HEK293T (cell line): ENCODE measurements around the gene CC2D1A.

Source experiments
- ARNT ChIP-seq: fragments of 450-650 bp; IDR thresholded peaks from 2 replicates; pipeline ENCODE4 v1.6.1; 2017; ENCODE audit warnings: mild to moderate bottlenecking
- BHLHE40 ChIP-seq: fragments of 450-650 bp; IDR thresholded peaks from 2 replicates; pipeline ENCODE4 v1.6.1; 2016; ENCODE audit warnings: mild to moderate bottlenecking, moderate library complexity, borderline replicate concordance
- CTBP1 ChIP-seq: fragments of 450-650 bp; IDR thresholded peaks from 2 replicates; pipeline ENCODE4 v1.6.1; 2016; ENCODE audit warnings: borderline replicate concordance
- ELF4 ChIP-seq: fragments of 450-650 bp; IDR thresholded peaks from 2 replicates; pipeline ENCODE4 v1.6.1; 2017; ENCODE audit warnings: antibody characterized with exemption
- FOXA1 ChIP-seq: fragments of 450-650 bp; IDR thresholded peaks from 2 replicates; pipeline ENCODE4 v1.6.1; 2016; ENCODE audit warnings: mild to moderate bottlenecking
- FOXK2 ChIP-seq: fragments of 450-650 bp; IDR thresholded peaks from 2 replicates; pipeline ENCODE4 v1.6.1; 2016; ENCODE audit warnings: mild to moderate bottlenecking
- FOXM1 ChIP-seq: fragments of 450-650 bp; IDR thresholded peaks from 2 replicates; pipeline ENCODE4 v1.6.1; 2017; ENCODE audit warnings: mild to moderate bottlenecking, borderline replicate concordance
- L3MBTL2 ChIP-seq: fragments of 450-650 bp; conservative IDR thresholded peaks from 2 replicates; pipeline ENCODE4 v1.6.1; 2016; ENCODE audit warnings: mild to moderate bottlenecking
- NFRKB ChIP-seq: fragments of 450-650 bp; IDR thresholded peaks from 2 replicates; pipeline ENCODE4 v1.6.1; 2016; ENCODE audit warnings: mild to moderate bottlenecking, moderate library complexity
- SP1 ChIP-seq: fragments of 450-650 bp; IDR thresholded peaks from 2 replicates; pipeline ENCODE4 v1.6.1; 2017
- SUZ12 ChIP-seq: fragments of 450-650 bp; IDR thresholded peaks from 2 replicates; pipeline ENCODE4 v1.6.1; 2016; ENCODE audit warnings: mild to moderate bottlenecking
- TARDBP ChIP-seq: fragments of 450-650 bp; IDR thresholded peaks from 2 replicates; pipeline ENCODE4 v1.6.1; 2016
- TF ChIP-seq, protein P1 (sequence below): fragments of 450-650 bp; IDR thresholded peaks from 2 replicates; pipeline ENCODE4 v1.6.1; 2016

DNA sequence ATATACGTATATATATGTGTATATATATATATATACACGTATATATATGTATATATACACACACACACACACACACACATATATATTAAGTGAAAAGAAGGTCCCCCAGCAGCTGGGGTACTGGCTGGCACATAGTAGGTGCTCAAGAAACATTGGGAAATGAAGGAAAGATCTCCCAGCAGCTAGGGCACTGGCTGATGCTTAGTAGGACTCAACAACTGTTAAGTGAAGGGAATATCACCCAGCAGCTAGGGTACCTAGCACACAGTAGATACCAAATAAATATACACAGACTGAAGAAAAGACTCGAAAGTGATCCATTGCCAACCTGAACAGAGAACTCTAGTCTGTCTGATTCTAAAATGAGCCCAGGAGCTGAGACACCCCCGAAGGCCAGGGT is 20.0 kb downstream of the CC2D1A start:
- TF ChIP-seq FOXA1 = no peak
- no peak for TF ChIP-seq ELF4
- no peak for TF ChIP-seq SUZ12
- TF ChIP-seq TARDBP = no peak
- TF ChIP-seq BHLHE40 = no peak
- TF ChIP-seq CTBP1 = no peak
- TF ChIP-seq ARNT = no peak
- no peak for TF ChIP-seq SP1
- TF ChIP-seq FOXM1 = no peak
- TF ChIP-seq L3MBTL2 = no peak
- no peak for TF ChIP-seq FOXK2
- TF ChIP-seq, protein P1, sequence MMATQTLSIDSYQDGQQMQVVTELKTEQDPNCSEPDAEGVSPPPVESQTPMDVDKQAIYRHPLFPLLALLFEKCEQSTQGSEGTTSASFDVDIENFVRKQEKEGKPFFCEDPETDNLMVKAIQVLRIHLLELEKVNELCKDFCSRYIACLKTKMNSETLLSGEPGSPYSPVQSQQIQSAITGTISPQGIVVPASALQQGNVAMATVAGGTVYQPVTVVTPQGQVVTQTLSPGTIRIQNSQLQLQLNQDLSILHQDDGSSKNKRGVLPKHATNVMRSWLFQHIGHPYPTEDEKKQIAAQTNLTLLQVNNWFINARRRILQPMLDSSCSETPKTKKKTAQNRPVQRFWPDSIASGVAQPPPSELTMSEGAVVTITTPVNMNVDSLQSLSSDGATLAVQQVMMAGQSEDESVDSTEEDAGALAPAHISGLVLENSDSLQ = no peak
- no peak for TF ChIP-seq NFRKB
